H9 (cell line): Measurements from ENCODE around the gene TMEM35B. TPM values are rescaled to one million over a fixed set of nuclear protein-coding genes. Genes with fewer than 3 reads are reported as not detected.
"Not testable (repeated sequence)": the region's sequence is repeated elsewhere in the genome, so short reads cannot be mapped to it uniquely, and the experiment has no call there.

Experiments
- DNase-seq: peaks from one replicate; pipeline ENCODE4 v3.0.0-alpha.2; 2017
- H2AFZ ChIP-seq: one replicate; pipeline ENCODE4 v1.6.1; 2013; ENCODE audit warnings: mild to moderate bottlenecking, low read length, control low read depth, moderate library complexity
- H2AK5ac ChIP-seq: 2 replicates; pipeline ENCODE4 v1.6.1; 2013; ENCODE audit warnings: low read length, control low read depth, mixed read lengths; ENCODE audit not compliant: insufficient read length
- H2BK120ac ChIP-seq: one replicate; pipeline ENCODE4 v1.6.1; 2013; ENCODE audit warnings: low read depth, mild to moderate bottlenecking, low read length, control low read depth, inconsistent platforms; ENCODE audit not compliant: poor library complexity, severe bottlenecking
- H2BK12ac ChIP-seq: 2 replicates; pipeline ENCODE4 v1.6.1; 2013; ENCODE audit warnings: low read length, control low read depth, mixed read lengths, low read depth; ENCODE audit not compliant: insufficient read length
- H2BK15ac ChIP-seq: 2 replicates; pipeline ENCODE4 v1.6.1; 2013; ENCODE audit warnings: low read depth, low read length, control low read depth
- H2BK20ac ChIP-seq: one replicate; pipeline ENCODE4 v1.6.1; 2013; ENCODE audit warnings: low read depth, mild to moderate bottlenecking, low read length, control low read depth, inconsistent platforms; ENCODE audit not compliant: poor library complexity, severe bottlenecking
- H2BK5ac ChIP-seq: 2 replicates; pipeline ENCODE4 v1.6.1; 2013; ENCODE audit warnings: low read length, control low read depth, mixed read lengths; ENCODE audit not compliant: insufficient read length
- H3K14ac ChIP-seq: 2 replicates; pipeline ENCODE4 v1.6.1; 2013; ENCODE audit warnings: low read length, control low read depth; ENCODE audit not compliant: insufficient read depth
- H3K18ac ChIP-seq: 2 replicates; pipeline ENCODE4 v1.6.1; 2013; ENCODE audit warnings: low read depth, mild to moderate bottlenecking, mixed read lengths, low read length, control low read depth; ENCODE audit not compliant: insufficient read length
- H3K23ac ChIP-seq: 2 replicates; pipeline ENCODE4 v1.6.1; 2013; ENCODE audit warnings: low read length, control low read depth, mixed read lengths, low read depth; ENCODE audit not compliant: insufficient read length
- H3K23me2 ChIP-seq: 2 replicates; pipeline ENCODE4 v1.6.1; 2013; ENCODE audit warnings: low read depth, mild to moderate bottlenecking, mixed read lengths, low read length, control low read depth; ENCODE audit not compliant: insufficient read length, poor library complexity, severe bottlenecking
- H3K27ac ChIP-seq: 2 replicates; pipeline ENCODE4 v1.5.1; 2013; ENCODE audit warnings: low read length, control low read depth, mixed read lengths, low read depth; ENCODE audit not compliant: insufficient read length
- H3K27me3 ChIP-seq: 2 replicates; pipeline ENCODE4 v1.6.1; 2013; ENCODE audit warnings: low read length, control low read depth, inconsistent platforms; ENCODE audit not compliant: insufficient read depth
- H3K4ac ChIP-seq: 2 replicates; pipeline ENCODE4 v1.6.1; 2013; ENCODE audit warnings: low read depth, mild to moderate bottlenecking, control low read depth, inconsistent platforms, low read length, moderate library complexity
- H3K4me1 ChIP-seq: 2 replicates; pipeline ENCODE4 v1.6.1; 2013; ENCODE audit warnings: low read length, control low read depth, inconsistent platforms; ENCODE audit not compliant: insufficient read depth
- H3K4me2 ChIP-seq: 2 replicates; pipeline ENCODE4 v1.6.1; 2013; ENCODE audit warnings: low read length, control low read depth, mixed read lengths; ENCODE audit not compliant: insufficient read length, insufficient read depth
- H3K56ac ChIP-seq: 2 replicates; pipeline ENCODE4 v1.6.1; 2013; ENCODE audit warnings: low read depth, mild to moderate bottlenecking, mixed read lengths, low read length, control low read depth; ENCODE audit not compliant: insufficient read length
- H3K79me1 ChIP-seq: 2 replicates; pipeline ENCODE4 v1.6.1; 2013; ENCODE audit warnings: low read depth, mild to moderate bottlenecking, moderate library complexity, low read length, control low read depth, inconsistent platforms; ENCODE audit not compliant: insufficient read depth, poor library complexity, severe bottlenecking
- H3K79me2 ChIP-seq: 2 replicates; pipeline ENCODE4 v1.6.1; 2013; ENCODE audit warnings: low read length, control low read depth, inconsistent platforms; ENCODE audit not compliant: insufficient read depth
- H3K9ac ChIP-seq: 2 replicates; pipeline ENCODE4 v1.6.1; 2013; ENCODE audit warnings: low read length, control low read depth, mixed read lengths; ENCODE audit not compliant: insufficient read length; ENCODE audit errors: extremely low read depth
- H3K9me3 ChIP-seq: one replicate; pipeline ENCODE4 v1.6.1; 2013; ENCODE audit warnings: low read depth, low read length, inconsistent platforms; ENCODE audit not compliant: control insufficient read depth
- H3T11ph ChIP-seq: one replicate; pipeline ENCODE4 v1.6.1; 2013; ENCODE audit warnings: mild to moderate bottlenecking, low read length, control low read depth, inconsistent platforms
- H4K20me1 ChIP-seq: one replicate; pipeline ENCODE4 v1.6.1; 2013; ENCODE audit not compliant: control insufficient read depth, insufficient read length, insufficient read depth
- H4K5ac ChIP-seq: 2 replicates; pipeline ENCODE4 v1.6.1; 2013; ENCODE audit warnings: low read depth, mild to moderate bottlenecking, mixed read lengths, low read length, control low read depth; ENCODE audit not compliant: insufficient read length
- H4K8ac ChIP-seq: replicated peaks from 2 replicates; pipeline ENCODE4 v1.6.1; 2013; ENCODE audit warnings: low read length, control low read depth, mixed read lengths, low read depth; ENCODE audit not compliant: insufficient read length
- H4K91ac ChIP-seq: 2 replicates; pipeline ENCODE4 v1.6.1; 2013; ENCODE audit warnings: low read depth, mild to moderate bottlenecking, moderate library complexity, mixed read lengths, low read length, control low read depth; ENCODE audit not compliant: insufficient read length
- H3K27ac Mint-ChIP-seq, 3 experiments: 2 replicates in 2 of 3; 3 replicates in 1 of 3; pipeline ENCODE4 v1.8.0; 2020 to 2021; ENCODE audit warnings: mixed read lengths in 3 of 3, mild to moderate bottlenecking in 1 of 3, moderate library complexity in 1 of 3
- H3K27me3 Mint-ChIP-seq: 2 replicates; pipeline ENCODE4 v1.8.0; 2021; ENCODE audit warnings: low read depth, mild to moderate bottlenecking, moderate library complexity, mixed read lengths
- H3K36me3 Mint-ChIP-seq, 3 experiments: 2 replicates in 2 of 3; 3 replicates in 1 of 3; pipeline ENCODE4 v1.8.0; 2020 to 2021; ENCODE audit warnings: low read depth in 3 of 3, mixed read lengths in 3 of 3; ENCODE audit not compliant: insufficient read depth in 1 of 3
- H3K4me1 Mint-ChIP-seq, 2 experiments: 2 replicates each; pipeline ENCODE4 v1.8.0; 2020; ENCODE audit warnings: mixed read lengths in 2 of 2
- H3K4me3 Mint-ChIP-seq, 2 experiments: 2 replicates in 1 of 2; 3 replicates in 1 of 2; pipeline ENCODE4 v1.8.0; 2020 to 2021; ENCODE audit warnings: mild to moderate bottlenecking in 2 of 2, mixed read lengths in 2 of 2, moderate library complexity in 1 of 2
- H3K9me3 Mint-ChIP-seq, 2 experiments: 2 replicates in 1 of 2; 3 replicates in 1 of 2; pipeline ENCODE4 v1.8.0; 2020; ENCODE audit warnings: mild to moderate bottlenecking in 2 of 2, mixed read lengths in 2 of 2, moderate library complexity in 1 of 2
- CTCF ChIP-seq: fragments of 200-600 bp; sonication (generic); conservative IDR thresholded peaks from 3 replicates; pipeline ENCODE4 v1.8.0; 2021; ENCODE audit warnings: antibody characterized with exemption, mild to moderate bottlenecking
- WGBS: extraction: QIAGEN DNeasy Blood & Tissue Kit; methylation state at CpG from one replicate; pipeline ENCODE4 v1.1.7; 2013; ENCODE audit warnings: missing lambda C conversion rate, low lambda C conversion rate, mixed read lengths; ENCODE audit not compliant: insufficient read length; ENCODE audit errors: extremely low coverage; 5-methylcytosine and 5-hydroxymethylcytosine counted together
- total RNA-seq: library from RNA; stranded (reverse); gene quantifications from 2 replicates; pipeline ENCODE4 v1.2.1, GENCODE V29; 2021

TMEM35B gene
- total RNA-seq, 1 experiment from 2014 or later, result 7.7 TPM

GRCh38 chr1:34985609-34985904 lies 410 bp upstream of the TMEM35B start:
- not testable (repeated sequence) for DNase-seq, H3K27me3 Mint-ChIP-seq, H3K27ac Mint-ChIP-seq, H3K9ac ChIP-seq, H3K9me3 ChIP-seq, H2BK5ac ChIP-seq, H3K9me3 Mint-ChIP-seq, H4K5ac ChIP-seq, H4K8ac ChIP-seq, H2AK5ac ChIP-seq, H3K4me1 ChIP-seq, H2BK120ac ChIP-seq, H3K79me2 ChIP-seq, H2BK15ac ChIP-seq, H3T11ph ChIP-seq, H4K91ac ChIP-seq, H3K27ac ChIP-seq, H3K27me3 ChIP-seq, H3K14ac ChIP-seq, H2BK20ac ChIP-seq, H2BK12ac ChIP-seq, H3K23me2 ChIP-seq, H3K18ac ChIP-seq, H3K56ac ChIP-seq, H4K20me1 ChIP-seq, H2AFZ ChIP-seq, H3K36me3 Mint-ChIP-seq, H3K79me1 ChIP-seq, H3K4ac ChIP-seq, H3K23ac ChIP-seq
- H3K4me1 Mint-ChIP-seq, result peaks cover 11 to 12% of the 10 kb centered on the region in 2 experiments
- peak overlapping the region; percentile 78 for H3K4me2 ChIP-seq
- no CpG with 5 or more reads among the region's 3 CpGs for WGBS
- 0 out of 3 replicates have a peak, but pooled peaks have one; percentile 3 for TF ChIP-seq CTCF
- peak overlapping the region; percentile 89 to 97 for H3K4me3 Mint-ChIP-seq
